Mesothelial cell of epicardium (in vitro differentiated cells): ENCODE measurements around the gene GABRA5. TPM values are rescaled to one million over a fixed set of nuclear protein-coding genes. Genes with fewer than 3 reads are reported as not detected.

Experiments
- DNase-seq, 2 experiments: peaks; one replicate each; pipeline ENCODE4 v3.0.0; 2021; ENCODE audit warnings: low spot score in 2 of 2; ENCODE audit not compliant: unreplicated experiment in 2 of 2
- H3K27ac Mint-ChIP-seq: 2 replicates; pipeline ENCODE4 v1.8.0; 2021; ENCODE audit warnings: mixed read lengths
- H3K27me3 Mint-ChIP-seq: 2 replicates; pipeline ENCODE4 v1.8.0; 2021; ENCODE audit warnings: low read depth, mixed read lengths
- H3K36me3 Mint-ChIP-seq: 2 replicates; pipeline ENCODE4 v1.8.0; 2021; ENCODE audit warnings: mixed read lengths
- H3K4me1 Mint-ChIP-seq: 2 replicates; pipeline ENCODE4 v1.8.0; 2021; ENCODE audit warnings: mixed read lengths
- H3K4me3 Mint-ChIP-seq: 2 replicates; pipeline ENCODE4 v1.8.0; 2021; ENCODE audit warnings: mild to moderate bottlenecking, moderate library complexity, mixed read lengths
- H3K9me3 Mint-ChIP-seq: 2 replicates; pipeline ENCODE4 v1.8.0; 2021; ENCODE audit warnings: mixed read lengths
- total RNA-seq: library from RNA; stranded (reverse); gene quantifications from 3 replicates; pipeline ENCODE4 v1.2.1, GENCODE V29; 2021
- TF ChIP-seq, protein P1 (sequence below): fragments of 200-600 bp; sonication (generic); IDR thresholded peaks from one replicate; pipeline ENCODE4 v1.5.0; 2021; ENCODE audit warnings: antibody characterized with exemption; ENCODE audit not compliant: unreplicated experiment

GABRA5 gene
- total RNA-seq, 1 donor from 2014 or later = 0.49 TPM

DNA sequence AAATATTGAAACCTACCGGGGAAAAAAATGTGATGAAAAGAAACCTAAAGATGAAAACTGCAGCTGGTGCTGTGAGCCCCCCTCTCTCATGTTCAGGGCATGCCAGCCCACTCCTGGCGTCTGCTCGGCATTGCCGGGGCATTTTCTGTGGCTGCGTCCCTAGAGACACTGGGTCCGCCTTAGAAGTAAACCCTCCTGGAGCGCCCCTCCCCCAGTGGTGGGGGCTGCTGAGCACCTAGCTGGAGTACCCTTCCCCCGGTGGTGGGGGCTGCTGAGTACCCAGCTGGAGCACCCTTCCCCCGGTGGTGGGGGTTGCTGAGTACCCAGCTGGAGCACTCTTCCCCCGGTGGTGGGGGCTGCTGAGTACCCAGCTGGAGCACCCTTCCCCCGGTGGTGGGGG is 24.5 kb upstream of the GABRA5 start:
- no peaks in the 10 kb centered on the region for H3K36me3 Mint-ChIP-seq
- no peak overlapping the region for H3K4me3 Mint-ChIP-seq
- H3K4me1 Mint-ChIP-seq = no peaks in the 10 kb centered on the region
- H3K27ac Mint-ChIP-seq = no peak overlapping the region
- no peak for DNase-seq
- H3K9me3 Mint-ChIP-seq = peaks cover 7% of the 10 kb centered on the region
- TF ChIP-seq, protein P1, sequence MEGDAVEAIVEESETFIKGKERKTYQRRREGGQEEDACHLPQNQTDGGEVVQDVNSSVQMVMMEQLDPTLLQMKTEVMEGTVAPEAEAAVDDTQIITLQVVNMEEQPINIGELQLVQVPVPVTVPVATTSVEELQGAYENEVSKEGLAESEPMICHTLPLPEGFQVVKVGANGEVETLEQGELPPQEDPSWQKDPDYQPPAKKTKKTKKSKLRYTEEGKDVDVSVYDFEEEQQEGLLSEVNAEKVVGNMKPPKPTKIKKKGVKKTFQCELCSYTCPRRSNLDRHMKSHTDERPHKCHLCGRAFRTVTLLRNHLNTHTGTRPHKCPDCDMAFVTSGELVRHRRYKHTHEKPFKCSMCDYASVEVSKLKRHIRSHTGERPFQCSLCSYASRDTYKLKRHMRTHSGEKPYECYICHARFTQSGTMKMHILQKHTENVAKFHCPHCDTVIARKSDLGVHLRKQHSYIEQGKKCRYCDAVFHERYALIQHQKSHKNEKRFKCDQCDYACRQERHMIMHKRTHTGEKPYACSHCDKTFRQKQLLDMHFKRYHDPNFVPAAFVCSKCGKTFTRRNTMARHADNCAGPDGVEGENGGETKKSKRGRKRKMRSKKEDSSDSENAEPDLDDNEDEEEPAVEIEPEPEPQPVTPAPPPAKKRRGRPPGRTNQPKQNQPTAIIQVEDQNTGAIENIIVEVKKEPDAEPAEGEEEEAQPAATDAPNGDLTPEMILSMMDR = no peak
- H3K27me3 Mint-ChIP-seq = peaks cover 24% of the 10 kb centered on the region

DNA sequence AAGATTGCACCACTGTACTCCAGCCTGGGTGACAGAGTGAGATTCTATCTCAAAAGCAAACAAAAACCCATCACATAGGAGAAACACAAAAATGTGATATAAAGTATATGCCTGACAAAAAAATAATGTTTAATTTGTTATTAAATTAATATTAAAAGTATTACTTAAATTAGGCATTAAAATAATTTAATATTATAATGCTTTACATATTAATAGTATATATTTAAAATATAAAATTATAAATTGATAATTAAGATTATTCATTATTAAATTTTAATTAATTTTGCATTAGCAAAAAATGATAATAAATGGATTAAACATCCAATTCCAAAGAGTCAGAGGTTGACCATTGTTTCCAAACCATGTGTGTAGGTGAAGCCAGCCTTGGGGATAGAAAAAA is 22.0 kb upstream of the GABRA5 start:
- no peak for DNase-seq
- no peaks in the 10 kb centered on the region for H3K4me1 Mint-ChIP-seq
- H3K9me3 Mint-ChIP-seq = peaks cover 6% of the 10 kb centered on the region
- TF ChIP-seq, protein P1 = no peak
- no peak overlapping the region for H3K27ac Mint-ChIP-seq
- no peaks in the 10 kb centered on the region for H3K36me3 Mint-ChIP-seq
- H3K4me3 Mint-ChIP-seq = no peak overlapping the region
- H3K27me3 Mint-ChIP-seq = peaks cover 17% of the 10 kb centered on the region

DNA sequence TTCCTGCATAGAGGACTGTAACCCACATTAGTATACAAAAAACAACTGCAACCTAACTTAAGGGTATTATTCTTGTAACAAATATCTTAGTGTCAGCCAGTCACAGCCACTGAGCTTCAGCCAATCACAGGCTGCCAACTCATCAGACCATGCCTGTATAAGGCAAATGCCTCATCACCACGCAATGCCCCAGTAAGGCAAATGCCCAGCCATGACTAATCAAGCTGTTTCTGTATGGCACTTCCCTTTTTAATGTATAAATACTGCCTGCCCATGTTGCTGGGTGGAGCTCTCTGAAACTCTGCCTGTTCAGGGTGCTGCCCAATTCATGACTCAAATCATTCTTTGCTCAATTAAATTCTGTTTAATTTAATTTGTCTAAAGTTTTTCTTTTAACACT is 18.4 kb upstream of the GABRA5 start:
- Mint-ChIP-seq H3K4me1 (no peaks in the 10 kb centered on the region), H3K4me3 (no peak overlapping the region), H3K9me3 (peaks cover 6% of the 10 kb centered on the region), H3K36me3 (no peaks in the 10 kb centered on the region), H3K27ac (no peak overlapping the region), H3K27me3 (peaks cover 3% of the 10 kb centered on the region)
- no peak for DNase-seq
- TF ChIP-seq, protein P1 = no peak

DNA sequence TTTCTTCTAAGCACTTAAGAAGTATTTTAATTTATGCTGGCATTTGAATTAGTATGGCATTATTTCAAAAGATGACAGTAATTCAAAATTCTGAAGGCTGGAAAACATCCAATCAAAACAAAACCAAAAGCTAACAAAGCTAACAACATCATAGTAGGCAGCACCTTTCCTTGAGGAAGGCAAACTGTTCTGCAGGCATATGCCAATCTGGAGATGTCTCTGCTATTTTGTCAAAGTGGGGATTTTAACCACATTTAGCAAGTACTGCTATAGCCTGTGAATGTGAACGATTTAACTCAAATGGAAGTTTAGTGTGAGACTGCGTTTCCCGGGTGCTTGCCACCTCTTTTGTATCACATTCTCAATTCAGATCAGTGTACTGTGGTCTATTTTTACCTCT is 16.7 kb upstream of the GABRA5 start:
- Mint-ChIP-seq H3K36me3 (no peaks in the 10 kb centered on the region), H3K27me3 (peaks cover 3% of the 10 kb centered on the region), H3K9me3 (peaks cover 9% of the 10 kb centered on the region), H3K27ac (no peak overlapping the region), H3K4me3 (no peak overlapping the region), H3K4me1 (no peaks in the 10 kb centered on the region)
- TF ChIP-seq, protein P1 = no peak
- no peak for DNase-seq

DNA sequence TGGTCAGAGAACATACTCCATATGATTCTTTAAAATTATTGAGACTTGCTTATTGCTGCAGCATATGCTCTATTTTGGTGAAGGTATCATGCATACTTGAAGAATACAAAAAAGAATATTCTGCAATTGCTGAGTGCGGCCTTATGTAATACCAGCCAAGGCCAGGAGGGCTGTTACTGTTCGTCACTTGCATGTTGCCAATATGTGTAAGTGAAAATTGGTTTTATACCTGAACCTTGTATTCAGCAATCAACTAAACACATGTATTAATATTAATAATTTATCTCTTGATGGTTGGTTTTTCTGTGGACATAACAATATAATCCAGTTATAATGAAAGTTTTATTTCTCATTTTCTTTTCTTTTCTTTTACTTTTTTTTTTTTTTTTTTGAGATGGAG is 13.9 kb upstream of the GABRA5 start:
- Mint-ChIP-seq H3K4me1 (no peaks in the 10 kb centered on the region), H3K27ac (no peak overlapping the region), H3K9me3 (peaks cover 9% of the 10 kb centered on the region), H3K4me3 (no peak overlapping the region), H3K27me3 (peaks cover 9% of the 10 kb centered on the region), H3K36me3 (no peaks in the 10 kb centered on the region)
- TF ChIP-seq, protein P1 = peak; percentile 24
- no peak for DNase-seq

DNA sequence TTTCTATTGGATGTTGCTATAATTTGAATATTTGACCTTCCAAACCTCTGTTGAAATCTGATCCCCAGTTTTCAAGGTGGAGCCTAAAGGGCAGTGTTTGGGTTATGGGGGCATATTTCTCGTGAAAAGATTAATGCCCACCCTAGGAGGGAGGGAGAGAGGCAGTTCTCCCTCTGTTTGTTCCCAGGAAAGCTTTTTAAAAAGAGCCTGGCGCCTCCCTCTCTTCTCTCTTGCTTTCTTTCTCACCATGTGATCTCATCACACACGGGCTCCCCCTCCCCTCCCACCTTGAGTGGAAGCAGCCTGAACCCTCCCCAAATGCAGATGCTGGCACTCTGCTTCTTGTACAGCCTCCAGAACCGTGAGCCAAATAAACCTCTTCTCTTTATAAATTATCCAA is 12.4 kb upstream of the GABRA5 start:
- H3K4me3 Mint-ChIP-seq = no peak overlapping the region
- H3K9me3 Mint-ChIP-seq = peaks cover 3% of the 10 kb centered on the region
- TF ChIP-seq, protein P1 = no peak
- DNase-seq = no peak
- H3K27ac Mint-ChIP-seq = no peak overlapping the region
- peaks cover 7% of the 10 kb centered on the region for H3K27me3 Mint-ChIP-seq
- H3K4me1 Mint-ChIP-seq = no peaks in the 10 kb centered on the region
- no peaks in the 10 kb centered on the region for H3K36me3 Mint-ChIP-seq
